A549 (cell line): ENCODE measurements around the gene ZNF644.

Experiments used
- MAX ChIP-seq: IDR thresholded peaks from 2 replicates; pipeline ENCODE4 v1.6.1; 2012
- MYC ChIP-seq: IDR thresholded peaks from 2 replicates; pipeline ENCODE4 v1.6.1; 2012; ENCODE audit warnings: mild to moderate bottlenecking, inconsistent platforms, low read length, improper control_type of control experiment, borderline replicate concordance
- POLR2A ChIP-seq: IDR thresholded peaks from 2 replicates; pipeline ENCODE4 v1.6.1; 2012; ENCODE audit warnings: mild to moderate bottlenecking, low read length
- POLR2AphosphoS2 ChIP-seq: conservative IDR thresholded peaks from 2 replicates; pipeline ENCODE4 v1.6.1; 2012; ENCODE audit warnings: low read length, improper control_type of control experiment, inconsistent platforms
- RARB ChIP-seq: fragments of 250-450 bp; sonication (Bioruptor Pico); IDR thresholded peaks from 2 replicates; pipeline ENCODE4 v1.8.0; 2021; ENCODE audit warnings: mild to moderate bottlenecking, moderate library complexity
- TF ChIP-seq, protein P1 (sequence below): fragments of >200 bp; sonication (Bioruptor Twin); formaldehyde crosslinking; IDR thresholded peaks from 3 replicates; pipeline ENCODE4 v1.5.1; 2016
- TF ChIP-seq, protein P2 (sequence below): fragments of 450-650 bp; IDR thresholded peaks from 2 replicates; pipeline ENCODE4 v1.6.1; 2014; ENCODE audit warnings: antibody characterized with exemption

DNA sequence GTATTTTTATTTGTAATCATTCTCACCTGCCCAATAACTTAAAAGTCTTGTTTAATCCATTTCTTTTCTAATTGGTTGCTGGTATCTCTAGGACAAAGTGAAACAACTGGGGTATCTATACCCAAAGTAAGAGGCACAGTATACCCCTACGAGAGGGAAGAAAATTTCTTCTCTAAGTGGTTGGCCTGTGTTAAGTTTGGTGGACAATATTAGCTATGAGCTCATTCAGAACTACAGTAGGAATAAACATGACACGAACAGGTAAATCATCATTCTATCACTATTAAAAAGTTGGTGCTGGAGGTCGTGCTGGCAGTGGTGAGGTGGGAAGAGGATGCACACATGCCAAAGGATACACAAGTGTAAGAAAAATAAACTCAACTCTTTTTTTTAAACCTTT, 99.6 kb downstream of the ZNF644 start:
- TF ChIP-seq POLR2A, result no peak
- TF ChIP-seq, protein P1, sequence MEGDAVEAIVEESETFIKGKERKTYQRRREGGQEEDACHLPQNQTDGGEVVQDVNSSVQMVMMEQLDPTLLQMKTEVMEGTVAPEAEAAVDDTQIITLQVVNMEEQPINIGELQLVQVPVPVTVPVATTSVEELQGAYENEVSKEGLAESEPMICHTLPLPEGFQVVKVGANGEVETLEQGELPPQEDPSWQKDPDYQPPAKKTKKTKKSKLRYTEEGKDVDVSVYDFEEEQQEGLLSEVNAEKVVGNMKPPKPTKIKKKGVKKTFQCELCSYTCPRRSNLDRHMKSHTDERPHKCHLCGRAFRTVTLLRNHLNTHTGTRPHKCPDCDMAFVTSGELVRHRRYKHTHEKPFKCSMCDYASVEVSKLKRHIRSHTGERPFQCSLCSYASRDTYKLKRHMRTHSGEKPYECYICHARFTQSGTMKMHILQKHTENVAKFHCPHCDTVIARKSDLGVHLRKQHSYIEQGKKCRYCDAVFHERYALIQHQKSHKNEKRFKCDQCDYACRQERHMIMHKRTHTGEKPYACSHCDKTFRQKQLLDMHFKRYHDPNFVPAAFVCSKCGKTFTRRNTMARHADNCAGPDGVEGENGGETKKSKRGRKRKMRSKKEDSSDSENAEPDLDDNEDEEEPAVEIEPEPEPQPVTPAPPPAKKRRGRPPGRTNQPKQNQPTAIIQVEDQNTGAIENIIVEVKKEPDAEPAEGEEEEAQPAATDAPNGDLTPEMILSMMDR, result no peak
- TF ChIP-seq, protein P2, sequence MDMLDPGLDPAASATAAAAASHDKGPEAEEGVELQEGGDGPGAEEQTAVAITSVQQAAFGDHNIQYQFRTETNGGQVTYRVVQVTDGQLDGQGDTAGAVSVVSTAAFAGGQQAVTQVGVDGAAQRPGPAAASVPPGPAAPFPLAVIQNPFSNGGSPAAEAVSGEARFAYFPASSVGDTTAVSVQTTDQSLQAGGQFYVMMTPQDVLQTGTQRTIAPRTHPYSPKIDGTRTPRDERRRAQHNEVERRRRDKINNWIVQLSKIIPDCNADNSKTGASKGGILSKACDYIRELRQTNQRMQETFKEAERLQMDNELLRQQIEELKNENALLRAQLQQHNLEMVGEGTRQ, result no peak
- TF ChIP-seq MAX, result no peak
- no peak for TF ChIP-seq MYC
- TF ChIP-seq POLR2AphosphoS2, result no peak
- no peak for TF ChIP-seq RARB
